GOT3 (cell line): ENCODE measurements around the gene ANKRD44.
"Not testable (repeated sequence)": the region's sequence is repeated elsewhere in the genome, so short reads cannot be mapped to it uniquely, and the experiment has no call there.

Experiments used
- DNase-seq: peaks from one replicate; lab custom pipeline; 2025; ENCODE audit warnings: mixed read lengths; lab: John Stamatoyannopoulos, UW

ANKRD44 gene

DNA sequence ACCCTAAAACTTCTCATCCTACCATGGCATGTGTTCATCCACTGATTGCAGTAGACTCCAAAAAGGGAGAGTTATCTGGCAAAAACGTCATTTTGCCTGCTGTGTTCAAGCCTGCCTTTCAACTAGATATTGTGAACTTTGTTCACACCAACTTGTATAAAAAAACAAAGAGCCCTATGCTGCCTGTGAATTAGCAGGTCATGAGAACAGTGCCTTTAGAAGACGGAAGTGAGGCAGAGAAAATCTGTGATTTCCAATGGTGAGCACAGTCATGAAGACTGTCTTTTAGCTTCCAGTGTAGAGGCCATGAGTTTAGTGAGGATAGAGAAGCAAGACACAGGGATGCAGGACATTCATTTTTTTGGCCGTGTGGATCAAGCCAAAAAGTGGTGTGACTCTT lies 280.5 kb downstream of the ANKRD44 start:
- no peak for DNase-seq

DNA sequence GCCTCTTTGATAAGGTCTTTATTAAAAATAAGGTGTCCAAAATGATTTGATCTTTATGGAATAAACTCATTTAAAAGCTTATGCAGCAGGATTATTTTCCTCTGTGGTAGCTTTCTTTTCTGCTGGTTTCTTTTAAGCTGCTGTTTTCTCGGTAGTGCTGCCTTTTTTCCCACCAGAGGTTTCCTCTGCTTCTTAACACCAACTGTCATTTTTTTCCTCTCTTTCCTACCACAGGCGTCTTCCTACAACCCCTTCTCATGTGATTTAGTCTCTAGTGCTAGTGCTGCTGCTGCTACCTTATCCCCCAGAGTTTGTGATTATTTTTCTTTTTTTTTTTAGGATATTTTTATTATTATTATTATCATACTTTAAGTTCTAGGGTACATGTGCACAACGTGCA lies 281.9 kb downstream of the ANKRD44 start:
- no peak for DNase-seq

DNA sequence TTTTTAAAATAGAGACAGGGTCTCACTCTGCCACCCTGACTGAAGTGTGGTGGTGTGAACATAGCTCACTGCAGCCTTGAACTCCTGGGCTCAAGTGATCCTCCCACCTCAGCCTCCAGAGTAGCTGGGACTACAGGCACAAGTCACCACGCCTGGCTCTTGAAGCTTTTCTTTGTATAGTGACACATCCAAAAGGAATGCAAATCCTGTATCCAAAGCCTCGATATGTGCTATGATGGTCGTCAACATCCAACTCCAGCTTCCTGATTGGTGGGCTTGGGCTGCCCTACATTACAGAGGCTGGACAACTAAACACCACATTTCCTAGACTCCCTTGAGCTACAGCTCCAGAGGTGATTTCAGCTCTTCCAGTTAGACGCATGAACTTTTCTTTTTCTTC lies 282.4 kb downstream of the ANKRD44 start:
- no peak for DNase-seq

DNA sequence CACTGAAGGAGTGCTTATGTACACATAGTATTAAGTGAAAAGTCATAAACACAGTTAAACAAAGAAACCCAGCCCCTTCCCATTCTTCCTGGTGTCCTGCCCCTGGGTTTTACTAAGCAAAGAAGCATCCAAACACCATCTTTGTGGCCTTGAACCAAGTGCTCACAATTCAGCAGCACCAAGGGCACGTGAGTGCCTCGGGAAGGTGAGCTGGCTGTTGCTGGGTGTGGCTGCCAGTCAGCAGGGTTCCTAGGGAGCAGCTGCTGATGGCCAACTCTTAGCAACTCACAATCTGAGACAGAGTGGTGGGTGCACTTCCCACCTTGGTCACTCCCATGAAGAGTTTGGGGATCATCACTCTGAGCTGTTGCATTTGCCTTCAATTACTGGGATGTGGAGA lies 286.4 kb downstream of the ANKRD44 start:
- no peak for DNase-seq

DNA sequence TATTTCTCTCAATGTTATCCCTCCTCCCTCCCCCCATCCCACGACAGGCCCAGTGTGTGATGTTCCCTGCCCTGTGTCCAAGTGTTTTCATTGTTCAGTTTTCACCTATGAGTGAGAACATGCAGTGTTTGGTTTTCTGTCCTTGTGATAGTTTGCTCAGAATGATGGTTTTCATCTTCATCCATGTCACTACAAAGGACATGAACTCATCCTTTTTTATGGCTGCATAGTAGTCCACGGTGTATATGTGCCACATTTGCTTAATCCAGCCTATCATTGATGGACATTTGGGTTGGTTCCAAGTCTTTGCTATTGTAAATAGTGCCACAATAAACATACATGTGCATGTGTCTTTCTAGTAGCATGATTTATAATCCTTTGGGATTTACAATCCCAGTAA lies 289.7 kb downstream of the ANKRD44 start:
- DNase-seq, result not testable (repeated sequence)

DNA sequence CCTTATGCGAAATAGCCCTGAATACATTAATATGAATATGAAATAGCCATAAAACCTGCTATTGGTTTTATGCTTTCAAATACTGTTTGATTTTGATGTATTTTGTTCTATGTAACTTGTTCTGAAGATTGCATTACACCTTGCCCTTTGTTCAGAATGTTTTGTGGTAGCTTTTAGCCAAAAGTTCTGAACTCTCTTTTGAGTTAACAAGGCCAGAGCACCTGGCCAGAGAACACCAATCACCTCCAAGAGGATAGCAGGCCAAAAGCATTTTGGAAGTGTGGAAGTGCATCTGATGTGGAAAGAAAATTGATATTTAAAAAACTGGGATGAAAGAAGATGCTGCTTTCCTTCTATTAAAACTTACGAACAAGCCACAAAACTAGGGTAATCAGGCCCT lies 297.5 kb downstream of the ANKRD44 start:
- DNase-seq, result no peak

DNA sequence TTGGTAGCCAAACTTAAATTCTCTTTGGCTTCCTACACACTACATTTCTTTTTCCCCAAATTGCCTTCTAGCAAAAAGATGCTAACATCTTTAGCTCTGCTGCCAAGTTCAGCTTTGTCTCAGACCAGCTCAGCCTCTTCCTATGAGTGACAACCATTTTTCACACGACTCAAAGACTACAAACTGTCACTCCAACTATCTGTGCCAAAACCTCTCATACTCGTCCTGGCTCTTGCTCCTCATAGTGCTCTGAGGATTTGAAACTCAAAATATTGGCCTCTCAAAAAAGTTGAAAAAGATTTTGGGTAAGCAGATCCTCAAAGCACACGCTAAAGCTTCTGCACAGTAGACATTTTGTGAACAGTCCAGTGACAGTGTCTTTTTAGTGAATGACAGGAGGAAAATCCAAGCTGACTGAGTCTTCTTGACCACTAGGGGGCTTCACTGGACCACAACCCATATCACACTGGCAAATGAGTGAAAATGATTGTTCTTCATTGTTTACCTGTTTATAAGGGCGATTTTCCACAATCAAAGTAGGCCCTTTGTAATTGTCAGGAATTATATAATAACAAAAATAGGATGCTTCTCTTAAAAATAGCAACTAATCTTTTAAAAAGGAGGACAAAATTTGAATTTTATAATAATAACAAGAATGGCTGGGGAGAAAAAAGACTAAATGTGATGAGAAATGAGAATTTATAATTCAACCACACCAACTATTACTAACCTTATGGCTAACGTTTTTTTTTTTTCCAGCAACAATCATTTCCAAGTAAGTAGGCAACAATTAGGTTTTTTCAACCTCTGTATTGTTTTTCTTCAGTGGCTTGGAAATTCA lies 298.6 kb downstream of the ANKRD44 start:
- no peak for DNase-seq

DNA sequence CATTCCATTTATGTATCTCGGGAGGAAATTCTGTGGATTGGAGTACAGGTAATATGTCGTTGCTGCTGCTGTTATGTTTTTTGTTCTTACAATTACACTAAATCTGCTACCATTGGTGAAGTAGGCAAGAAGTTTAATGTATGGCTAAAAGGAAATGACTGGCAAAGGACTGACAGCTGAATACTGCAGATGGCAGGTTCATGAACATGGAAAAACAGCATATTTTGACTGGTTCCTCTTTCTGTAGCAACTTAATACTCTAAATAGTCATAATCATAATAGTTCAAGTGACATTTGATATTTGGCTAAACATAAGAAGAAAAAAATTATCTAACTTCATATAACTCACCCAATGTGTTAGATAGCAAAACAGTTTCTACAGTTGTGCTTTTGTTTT lies 299.6 kb downstream of the ANKRD44 start:
- DNase-seq, result no peak

DNA sequence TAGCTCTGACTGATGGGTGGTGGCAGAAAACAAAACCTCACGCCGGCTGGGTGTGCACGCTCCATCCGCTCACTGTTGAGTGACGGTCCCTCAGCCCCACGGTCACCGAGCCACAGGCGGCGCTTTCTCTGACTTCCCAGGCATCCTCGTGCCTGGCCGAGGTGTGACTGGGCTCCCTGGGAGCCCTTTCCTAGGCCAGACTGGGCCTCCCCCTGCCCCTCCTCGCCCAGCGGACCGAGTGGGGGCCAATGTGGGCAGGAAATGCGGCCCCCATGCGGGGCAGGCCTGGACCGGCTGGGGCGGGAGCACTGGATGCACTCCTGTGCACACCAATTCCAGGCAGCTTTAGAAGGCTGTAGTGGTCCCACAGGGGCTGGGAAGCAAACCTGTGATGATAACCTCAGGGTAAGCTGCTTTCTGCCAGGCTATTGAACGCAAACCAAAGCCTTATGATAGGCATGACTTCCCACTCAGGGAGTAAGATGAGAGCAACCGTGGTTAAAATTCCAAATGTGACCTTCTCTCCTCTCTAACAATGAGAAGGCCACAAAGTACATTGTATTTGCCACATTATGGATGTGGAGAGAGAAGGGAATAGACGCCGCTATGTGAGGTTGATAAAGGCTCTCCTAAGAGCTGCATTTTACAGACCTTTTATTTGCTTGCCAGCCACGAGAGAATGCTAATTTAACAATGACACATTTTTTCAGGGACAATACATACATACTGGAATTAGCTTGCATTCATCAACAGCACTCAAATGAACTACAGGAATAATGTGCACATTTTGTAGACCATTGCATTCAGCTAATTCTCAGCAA lies 300.2 kb downstream of the ANKRD44 start:
- DNase-seq, result no peak

DNA sequence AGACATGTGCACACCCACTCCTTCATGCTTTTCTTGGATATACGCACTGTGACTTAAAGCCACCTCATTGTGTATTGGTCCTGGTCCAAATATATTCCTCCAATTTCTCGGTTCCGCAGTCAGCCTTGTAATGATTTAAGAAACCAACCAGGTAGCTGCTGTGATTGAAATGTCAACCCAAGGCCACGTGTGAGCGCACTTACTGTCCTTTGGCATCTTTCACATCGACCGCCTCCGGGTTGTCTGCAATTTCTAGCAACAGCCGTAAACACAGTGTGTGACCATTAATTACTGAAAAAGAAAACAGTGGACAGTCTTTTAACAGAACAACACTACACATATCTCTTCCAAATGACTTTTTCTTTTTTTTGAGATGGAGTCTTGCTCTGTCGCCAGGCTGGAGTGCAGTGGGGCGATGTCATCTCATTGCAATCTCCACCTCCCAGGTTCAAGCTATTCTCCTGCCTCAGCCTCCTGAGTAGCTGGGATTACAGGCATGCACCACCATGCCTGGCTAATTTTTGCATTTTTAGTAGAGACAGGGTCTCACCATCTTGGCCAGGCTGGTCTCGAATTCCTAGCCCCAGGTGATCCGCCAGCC lies 301.7 kb downstream of the ANKRD44 start:
- not testable (repeated sequence) for DNase-seq

DNA sequence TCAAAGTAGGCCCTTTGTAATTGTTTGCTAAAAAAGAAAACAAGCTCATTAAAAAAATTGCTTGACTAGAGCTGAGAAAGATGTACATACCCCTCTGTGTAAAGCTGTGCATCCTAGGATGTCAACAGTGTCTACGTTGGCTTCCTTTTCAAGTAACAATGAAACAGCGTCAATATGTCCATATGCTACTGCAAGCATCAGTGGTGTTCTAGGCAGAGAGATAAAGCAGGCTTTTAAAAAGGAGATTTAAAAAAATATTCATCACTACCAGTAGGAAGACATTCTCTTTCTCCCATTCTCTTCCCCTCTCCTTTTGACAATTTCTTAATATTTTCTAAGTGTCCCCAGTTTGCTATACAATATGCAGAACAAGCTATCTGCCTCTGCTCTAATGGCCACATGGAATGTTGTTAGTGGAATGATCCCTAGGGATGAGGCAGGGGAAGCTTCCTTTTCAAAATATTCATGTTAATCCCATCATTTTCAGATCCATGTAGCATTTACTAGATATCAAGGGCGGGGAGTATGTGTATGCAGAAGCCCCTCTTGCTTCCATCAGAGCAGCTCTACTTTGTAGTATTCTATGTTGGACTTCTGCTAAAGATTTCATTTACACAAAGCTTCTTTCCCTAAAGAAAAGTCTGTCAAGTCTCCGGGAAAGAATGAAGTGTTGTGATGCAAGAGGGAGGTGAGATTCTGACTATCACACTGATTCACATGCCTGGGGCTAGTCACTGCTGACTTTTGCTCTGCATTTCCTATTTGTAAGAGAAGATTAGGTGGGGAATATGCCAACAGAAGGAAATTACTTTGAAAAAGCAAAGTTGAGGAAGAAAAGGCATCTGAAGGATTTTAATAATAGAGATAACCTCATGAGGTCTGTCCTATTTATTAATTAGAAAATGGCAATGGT lies 302.6 kb downstream of the ANKRD44 start:
- DNase-seq, result no peak

DNA sequence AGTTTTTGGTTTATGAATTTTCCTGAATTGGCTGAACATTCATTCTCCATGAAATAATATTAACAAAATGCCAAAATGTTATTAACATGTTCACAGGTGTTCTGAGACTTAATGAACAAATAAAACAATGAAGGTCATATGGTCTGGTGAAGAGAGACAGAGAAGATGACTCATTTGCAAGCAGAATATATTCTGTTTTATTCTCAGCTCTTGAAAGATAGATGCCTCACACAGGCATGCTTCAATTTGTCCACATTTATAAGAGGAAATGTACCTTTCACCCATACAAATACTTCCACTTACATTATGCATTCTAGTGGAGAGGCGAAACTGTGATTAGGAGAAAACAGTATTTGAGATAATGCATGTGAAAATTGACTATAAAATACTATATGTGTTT lies 308.7 kb downstream of the ANKRD44 start:
- no peak for DNase-seq

DNA sequence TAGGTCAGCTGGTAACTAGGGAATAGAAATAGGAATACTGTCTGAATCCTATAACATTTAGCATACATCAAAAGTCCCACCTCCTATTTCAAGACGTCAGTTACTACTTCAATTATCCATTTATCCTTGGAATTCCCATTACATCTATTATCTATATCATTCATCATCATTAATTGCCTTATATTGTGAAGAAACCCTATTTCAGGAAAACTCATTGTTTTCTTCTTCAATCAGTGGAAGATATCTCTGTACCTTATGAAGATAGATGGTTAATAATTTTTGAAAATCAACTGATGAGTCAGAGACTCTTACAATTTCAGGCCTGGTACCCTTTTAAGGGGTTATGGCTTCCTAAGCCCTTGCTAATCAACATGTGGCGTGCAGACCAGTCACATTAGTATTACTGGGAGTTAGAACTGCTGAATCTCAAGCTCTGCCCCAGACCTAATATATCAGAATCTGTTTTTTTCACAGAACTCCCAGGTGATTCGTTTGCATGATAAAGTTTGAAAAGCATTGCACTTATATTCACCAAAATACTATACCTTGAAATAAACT lies 314.7 kb downstream of the ANKRD44 start:
- DNase-seq, result no peak

DNA sequence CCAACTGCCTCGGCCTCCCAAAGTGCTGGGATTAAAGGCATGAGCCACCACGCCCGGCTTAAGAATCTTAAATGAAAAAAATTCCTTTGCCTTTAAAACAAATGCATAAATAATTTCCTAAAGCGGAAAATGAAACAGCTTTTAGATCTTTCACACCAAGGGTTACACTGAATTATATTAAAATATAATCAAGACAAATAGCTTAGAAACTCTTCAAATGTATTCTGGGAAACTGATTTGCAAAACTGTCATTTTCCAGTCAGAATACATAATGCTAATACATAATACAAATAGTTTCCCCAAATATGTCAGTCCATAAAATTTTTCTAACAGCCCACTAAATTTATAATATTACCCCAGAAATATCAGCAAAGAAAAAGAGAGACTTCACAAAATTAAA lies 315.8 kb downstream of the ANKRD44 start:
- no peak for DNase-seq

DNA sequence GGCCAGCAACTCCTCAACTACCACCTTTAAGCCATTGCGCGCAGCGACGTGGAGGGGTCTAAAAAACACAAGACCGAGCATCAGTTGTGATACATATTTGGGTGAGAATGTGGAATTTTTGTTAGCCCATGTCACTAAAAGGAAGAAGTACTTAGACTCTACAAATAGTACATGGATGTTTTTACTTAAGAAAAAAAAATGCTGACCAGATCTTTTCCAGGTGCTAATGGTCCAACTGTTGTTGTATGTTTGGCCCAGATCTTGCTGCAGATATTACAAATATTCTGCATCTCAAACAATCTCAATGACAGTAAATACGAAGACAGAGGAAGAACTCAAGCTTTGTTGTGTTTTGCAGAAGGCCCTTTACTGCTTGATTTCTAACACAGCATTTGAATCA lies 317.0 kb downstream of the ANKRD44 start:
- no peak for DNase-seq

DNA sequence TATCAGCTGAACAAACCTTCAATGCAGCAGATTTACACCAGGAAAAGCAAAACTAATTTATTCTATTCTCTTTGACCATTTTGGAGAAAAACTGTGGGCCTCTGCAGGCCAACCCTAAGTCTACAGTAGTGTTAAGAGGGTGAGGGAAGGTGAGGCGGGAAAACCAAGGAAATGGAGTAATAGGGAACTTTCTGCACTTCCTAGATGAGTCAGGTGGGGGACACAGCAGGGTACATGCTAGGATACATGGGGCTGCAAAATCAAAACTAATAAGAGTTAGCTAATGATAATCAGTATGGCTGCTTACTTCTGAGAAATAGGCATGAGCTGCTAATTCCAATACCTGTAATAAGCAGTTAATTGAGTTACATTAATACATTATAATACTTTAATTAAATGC lies 318.1 kb downstream of the ANKRD44 start:
- DNase-seq, result no peak

DNA sequence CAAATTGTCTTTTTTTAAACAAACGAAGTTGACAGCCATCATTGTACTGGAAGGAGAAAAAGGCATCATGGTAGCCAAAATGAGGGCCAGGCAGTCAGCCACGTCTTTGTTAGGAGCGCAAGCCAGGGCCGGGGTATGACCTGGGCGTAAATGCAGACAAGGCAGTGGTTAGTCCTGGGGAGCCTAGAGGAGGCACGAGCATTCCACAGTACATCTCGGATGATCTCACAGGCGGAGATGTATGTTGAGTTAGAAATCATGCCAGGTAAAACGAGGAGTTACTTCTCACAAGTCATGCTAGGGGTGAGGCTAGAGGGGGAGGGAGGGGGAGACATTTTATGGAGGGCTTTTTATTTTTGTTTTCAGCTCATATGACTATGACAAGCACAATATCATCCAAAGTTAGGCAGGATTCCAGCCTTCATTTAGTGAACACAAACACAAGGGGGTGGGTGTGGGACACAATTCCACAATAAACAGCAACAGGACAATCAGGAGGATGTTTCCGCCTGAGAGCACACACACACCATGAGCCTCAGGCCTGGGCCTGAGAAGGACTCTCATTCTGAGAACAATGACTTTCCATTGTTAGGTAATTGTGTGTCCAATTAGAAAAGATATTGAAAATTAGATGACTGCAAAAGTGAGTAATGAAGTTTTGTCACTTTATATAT lies 319.7 kb downstream of the ANKRD44 start:
- DNase-seq, result no peak

DNA sequence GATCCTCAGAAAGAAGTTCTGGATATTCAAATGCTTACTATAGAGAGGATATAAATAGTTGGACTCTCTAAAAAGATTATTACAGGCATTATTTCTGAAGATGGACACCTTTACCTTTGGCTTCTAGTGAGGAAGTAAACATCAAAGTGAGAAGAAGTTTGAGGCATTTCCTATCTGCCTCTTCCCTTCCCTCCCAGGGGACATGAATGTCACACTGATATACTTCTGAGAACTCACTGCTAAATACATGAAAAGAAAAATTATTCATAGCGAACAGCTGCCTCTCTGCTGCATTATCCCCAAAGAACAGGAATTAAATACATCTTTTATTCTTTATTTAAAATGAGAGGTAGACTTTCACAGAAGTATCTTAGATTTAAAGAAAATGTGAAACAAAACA lies 320.5 kb downstream of the ANKRD44 start:
- DNase-seq, result no peak

DNA sequence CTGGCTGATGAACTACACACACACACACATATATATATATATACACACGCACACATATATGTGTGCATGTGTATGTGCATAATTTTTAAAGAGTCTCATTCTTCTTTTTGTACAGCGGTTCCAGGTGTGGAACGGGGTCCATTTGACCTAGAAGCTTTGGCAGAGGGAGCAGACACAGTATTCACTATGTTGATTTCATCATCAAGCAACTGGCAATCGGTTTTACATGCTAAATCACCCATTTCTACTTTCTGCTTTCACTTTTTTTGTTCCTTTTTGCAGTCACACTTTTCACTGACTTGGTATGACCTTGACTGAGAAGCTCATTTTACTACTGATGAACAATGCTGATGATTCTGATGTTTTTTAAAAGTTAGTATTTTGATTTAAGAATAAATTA lies 321.1 kb downstream of the ANKRD44 start:
- no peak for DNase-seq

DNA sequence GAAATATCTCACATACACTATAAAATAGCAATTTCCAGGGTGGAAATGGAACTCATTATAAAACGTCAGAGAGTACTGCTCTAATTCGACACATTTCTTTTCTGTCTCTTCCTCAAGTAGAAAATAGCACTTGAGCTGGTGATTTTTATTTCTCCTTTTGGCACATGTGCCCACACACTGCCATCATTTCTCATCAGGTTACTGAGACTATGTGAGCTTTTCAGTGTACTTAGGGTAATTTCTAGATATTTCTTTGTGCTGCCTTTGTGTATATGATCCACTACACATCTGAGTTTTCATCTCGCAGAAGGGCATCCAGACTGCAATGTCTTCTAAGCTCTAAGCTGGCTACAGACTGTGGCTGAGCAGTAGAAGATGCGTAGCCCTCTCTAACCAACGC lies 321.9 kb downstream of the ANKRD44 start:
- no peak for DNase-seq
